ENCODE results near the gene TCFL5. TPM values are rescaled to one million over a fixed set of nuclear protein-coding genes. Genes with fewer than 3 reads are reported as not detected.

TCFL5 gene
- total RNA-seq, 4 donors from 2014 or later, result 12.0 to 28.9 (median 13.8) TPM

GRCh38 chr20:62829231-62830230 lies 32.1 kb downstream of the TCFL5 start:
- Histone ChIP-seq H3K4me3 (no peak overlapping the region), H3K4me1 (peaks cover 0 to 33% (median 12%) of the 10 kb centered on the region in 3 donors), H3K9me3 (no peaks in the 10 kb centered on the region), H3K27me3 (peaks cover 4% of the 10 kb centered on the region), H3K36me3 (no peaks in the 10 kb centered on the region), H3K27ac (peak overlapping the region in 1 of 4 donors; percentile 14)
- no peak for ATAC-seq
- WGBS, 2 donors (ENCODE audit: low coverage in 1 of 2), result no CpG with 5 or more reads among the region's 32 CpGs
- TF ChIP-seq CTCF (IDR thresholded peaks at IDR 0.05), result no peak
- no peak for TF ChIP-seq EP300 (IDR thresholded peaks at IDR 0.05)
- no peak for TF ChIP-seq POLR2A (IDR thresholded peaks at IDR 0.05)
- TF ChIP-seq POLR2AphosphoS5 (IDR thresholded peaks at IDR 0.05), result no peak

GRCh38 chr20:62828511-62829230 lies 33.0 kb downstream of the TCFL5 start:
- 69% methylated on average over 7 of the region's 29 CpGs; no CpG with 5 or more reads in 1 of the 2 donors for WGBS, 2 donors (ENCODE audit: low coverage in 1 of 2)
- no peaks in the 10 kb centered on the region for H3K36me3 ChIP-seq
- H3K9me3 ChIP-seq, result no peaks in the 10 kb centered on the region
- H3K4me3 ChIP-seq, result no peak overlapping the region
- peaks cover 0 to 35% (median 21%) of the 10 kb centered on the region in 3 donors for H3K4me1 ChIP-seq
- no peak for TF ChIP-seq POLR2AphosphoS5 (IDR thresholded peaks at IDR 0.05)
- no peak for TF ChIP-seq EP300 (IDR thresholded peaks at IDR 0.05)
- TF ChIP-seq POLR2A (IDR thresholded peaks at IDR 0.05), result no peak
- no peak for TF ChIP-seq CTCF (IDR thresholded peaks at IDR 0.05)
- H3K27ac ChIP-seq, result no peak overlapping the region
- H3K27me3 ChIP-seq, result peaks cover 4% of the 10 kb centered on the region
- ATAC-seq, result no peak

GRCh38 chr20:62828051-62828450 lies 33.6 kb downstream of the TCFL5 start:
- H3K27ac ChIP-seq, result no peak overlapping the region
- ATAC-seq, result no peak

GRCh38 chr20:62827311-62828038 lies 34.1 kb downstream of the TCFL5 start:
- Histone ChIP-seq H3K4me3 (no peak overlapping the region), H3K27ac (no peak overlapping the region), H3K4me1 (peaks cover 0 to 28% (median 21%) of the 10 kb centered on the region in 3 donors), H3K36me3 (no peaks in the 10 kb centered on the region), H3K27me3 (peaks cover 4% of the 10 kb centered on the region), H3K9me3 (no peaks in the 10 kb centered on the region)
- no peak for ATAC-seq
- no CpG with 5 or more reads among the region's 29 CpGs for WGBS, 2 donors (ENCODE audit: low coverage in 1 of 2)
- no peak for TF ChIP-seq POLR2A (IDR thresholded peaks at IDR 0.05)
- no peak for TF ChIP-seq CTCF (IDR thresholded peaks at IDR 0.05)
- TF ChIP-seq POLR2AphosphoS5 (IDR thresholded peaks at IDR 0.05), result no peak
- TF ChIP-seq EP300 (IDR thresholded peaks at IDR 0.05), result no peak

More at GRCh38 chr20:62828051-62828450, 33.6 kb downstream of the TCFL5 start:
- Histone ChIP-seq H3K9me3 (no peaks in the 10 kb centered on the region), H3K27me3 (peaks cover 4% of the 10 kb centered on the region), H3K4me3 (no peak overlapping the region), H3K36me3 (no peaks in the 10 kb centered on the region), H3K4me1 (peaks cover 0 to 33% (median 22%) of the 10 kb centered on the region in 3 donors)
- WGBS, 2 donors (ENCODE audit: low coverage in 1 of 2), result 87% methylated on average over 3 of the region's 9 CpGs; no CpG with 5 or more reads in 1 of the 2 donors
- no peak for TF ChIP-seq CTCF (IDR thresholded peaks at IDR 0.05)
- no peak for TF ChIP-seq POLR2A (IDR thresholded peaks at IDR 0.05)
- no peak for TF ChIP-seq EP300 (IDR thresholded peaks at IDR 0.05)
- no peak for TF ChIP-seq POLR2AphosphoS5 (IDR thresholded peaks at IDR 0.05)
